Left lung (tissue), 10 donors: ENCODE results near the gene CCNF. TPM values are rescaled to one million over a fixed set of nuclear protein-coding genes. Genes with fewer than 3 reads are reported as not detected.

ENCODE experiments used
- ATAC-seq: fragments of 200-7000 bp; cut with Tn5 transposase; one replicate; pipeline ENCODE4 v1.9.1; 2020; ENCODE audit warnings: moderate library complexity
- DNase-seq, 4 donors: peaks; one replicate each; pipeline ENCODE4 v3.0.0-alpha.2; 2013 to 2020
- H3K27ac ChIP-seq, 2 donors: fragments of 200-600 bp; sonication (generic) in 1 of 2; one replicate each; pipeline versions ENCODE4 v1.5.0 to v1.8.0; 2020 to 2021
- H3K27me3 ChIP-seq, 2 donors: fragments of 200-600 bp; sonication (generic) in 1 of 2; one replicate each; pipeline versions ENCODE4 v1.5.0 to v1.8.0; 2020 to 2021
- H3K36me3 ChIP-seq, 2 donors: fragments of 200-600 bp; sonication (generic) in 1 of 2; one replicate each; pipeline versions ENCODE4 v1.5.0 to v1.8.0; 2020 to 2021
- H3K4me1 ChIP-seq, 2 donors: fragments of 200-600 bp; one replicate each; pipeline ENCODE4 v1.8.0; 2021
- H3K4me3 ChIP-seq, 2 donors: fragments of 200-600 bp; sonication (generic) in 1 of 2; one replicate each; pipeline versions ENCODE4 v1.5.0 to v1.8.0; 2020 to 2021; ENCODE audit warnings: mild to moderate bottlenecking in 1 of 2
- H3K9me3 ChIP-seq, 2 donors: fragments of 200-600 bp; sonication (generic) in 1 of 2; one replicate each; pipeline versions ENCODE4 v1.5.0 to v1.8.0; 2020 to 2021
- intact Hi-C, 2 donors: fragments of 100-400 bp; cut with DNase I; formaldehyde crosslinking; loops; one replicate each; pipeline versions ENCODE4 v1.11.2 to v1.14.2; 2022
- polyA plus RNA-seq, 6 donors: library from polyadenylated mRNA; unstranded; fragments of 120-200 nt; gene quantifications; one replicate each; pipeline ENCODE4 v1.2.1, GENCODE V29; 2013; ENCODE audit not compliant: insufficient read length in 6 of 6
- total RNA-seq, 2 donors: library from RNA; stranded (reverse); fragmentation: NEBNext Ultra II Directional; extraction: Animal tissue kit (Norgen Biotek cat#: 25700); gene quantifications; one replicate each; pipeline ENCODE4 v1.2.1, GENCODE V29; 2021
- TF ChIP-seq, protein P1 (sequence below), 2 donors: fragments of 200-600 bp; sonication (generic) in 1 of 2; IDR thresholded peaks; one replicate each; pipeline versions ENCODE4 v1.5.0 to v1.8.0; 2021; ENCODE audit warnings: antibody characterized with exemption in 2 of 2
- donor health status: DM: no; HTN: yes; CAD: no.
- donor health status: DM: no; HTN: no; CAD: no.

CCNF gene
- total and polyA plus RNA-seq, 8 donors, result 4.7 to 17.3 (median 9.7) TPM

DNA sequence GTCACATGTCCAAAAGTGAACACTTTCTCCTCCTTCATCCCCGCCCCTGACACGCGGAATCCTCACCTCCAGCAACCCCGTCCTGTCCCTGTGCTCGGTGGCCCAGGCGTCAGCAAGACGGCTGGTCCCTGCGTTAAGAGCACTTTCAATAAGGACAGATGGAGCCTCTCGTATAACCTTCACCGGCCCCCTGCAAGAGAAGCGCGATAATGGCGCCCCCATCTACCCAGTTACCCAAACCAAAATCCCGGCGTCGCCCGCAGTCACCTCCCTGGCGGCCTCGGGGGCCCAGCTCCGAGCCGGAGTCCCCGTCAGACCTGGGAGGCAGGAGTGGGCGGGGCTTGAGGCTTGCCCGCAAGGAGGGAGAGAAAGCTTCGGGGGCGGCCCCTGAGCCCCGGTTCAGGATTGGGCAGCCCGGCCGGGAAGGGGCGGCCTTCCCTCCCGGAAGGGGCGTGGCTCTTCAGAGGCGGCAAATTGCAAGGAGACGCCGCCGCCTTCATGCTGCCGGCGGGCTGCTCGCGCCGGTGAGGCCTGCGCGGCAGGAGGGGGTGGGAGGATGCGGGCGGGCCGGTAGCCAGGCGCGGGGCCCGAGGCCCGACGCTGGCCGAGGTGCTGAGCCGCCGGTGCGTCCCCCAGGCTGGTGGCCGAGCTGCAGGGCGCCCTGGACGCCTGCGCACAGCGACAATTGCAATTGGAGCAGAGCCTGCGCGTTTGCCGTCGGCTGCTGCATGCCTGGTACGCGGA, 30.6 kb downstream of the CCNF start, which contains the start of gene TEDC2:
Gene TEDC2 (plus strand): TSS at position 463 of the 744 bp plus-strand sequence. CDS start 36 bp downstream, at position 499.
- Histone ChIP-seq H3K9me3 (no peaks in the 10 kb centered on the region), H3K27me3 (no peaks in the 10 kb centered on the region), H3K4me3 (peak within 1 kb of the TSS; percentile 37 to 61), H3K36me3 (peaks cover 0 to 26% of the 10 kb centered on the region in 2 donors), H3K27ac (no peak within 1 kb of the TSS), H3K4me1 (peaks cover 6 to 22% of the 10 kb centered on the region in 2 donors)
- ATAC-seq, result peak; percentile 98
- intact Hi-C loops, result no loop called here
- peak; percentile 91 to 99 (median 96) for DNase-seq
- TF ChIP-seq, protein P1, sequence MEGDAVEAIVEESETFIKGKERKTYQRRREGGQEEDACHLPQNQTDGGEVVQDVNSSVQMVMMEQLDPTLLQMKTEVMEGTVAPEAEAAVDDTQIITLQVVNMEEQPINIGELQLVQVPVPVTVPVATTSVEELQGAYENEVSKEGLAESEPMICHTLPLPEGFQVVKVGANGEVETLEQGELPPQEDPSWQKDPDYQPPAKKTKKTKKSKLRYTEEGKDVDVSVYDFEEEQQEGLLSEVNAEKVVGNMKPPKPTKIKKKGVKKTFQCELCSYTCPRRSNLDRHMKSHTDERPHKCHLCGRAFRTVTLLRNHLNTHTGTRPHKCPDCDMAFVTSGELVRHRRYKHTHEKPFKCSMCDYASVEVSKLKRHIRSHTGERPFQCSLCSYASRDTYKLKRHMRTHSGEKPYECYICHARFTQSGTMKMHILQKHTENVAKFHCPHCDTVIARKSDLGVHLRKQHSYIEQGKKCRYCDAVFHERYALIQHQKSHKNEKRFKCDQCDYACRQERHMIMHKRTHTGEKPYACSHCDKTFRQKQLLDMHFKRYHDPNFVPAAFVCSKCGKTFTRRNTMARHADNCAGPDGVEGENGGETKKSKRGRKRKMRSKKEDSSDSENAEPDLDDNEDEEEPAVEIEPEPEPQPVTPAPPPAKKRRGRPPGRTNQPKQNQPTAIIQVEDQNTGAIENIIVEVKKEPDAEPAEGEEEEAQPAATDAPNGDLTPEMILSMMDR (IDR thresholded peaks at IDR 0.05), result no peak

- Histone ChIP-seq H3K4me3 (peak overlapping the region; percentile 37 to 61), H3K36me3 (peaks cover 0 to 22% of the 10 kb centered on the region in 2 donors), H3K27me3 (no peaks in the 10 kb centered on the region), H3K9me3 (no peaks in the 10 kb centered on the region), H3K27ac (no peak overlapping the region), H3K4me1 (peaks cover 6 to 22% of the 10 kb centered on the region in 2 donors)
- DNase-seq, result no peak
- TF ChIP-seq, protein P1 (IDR thresholded peaks at IDR 0.05), result no peak
- intact Hi-C loops, result no loop called here
- ATAC-seq, result no peak
These were observed 31.1 kb downstream of the CCNF start for GRCh38 chr16:2460391-2460713.

GRCh38 chr16:2460916-2461315, 31.7 kb downstream of the CCNF start:
- Histone ChIP-seq H3K4me1 (peaks cover 6 to 22% of the 10 kb centered on the region in 2 donors), H3K4me3 (peak overlapping the region in 1 of 2 donors; percentile 61), H3K36me3 (peaks cover 0 to 16% of the 10 kb centered on the region in 2 donors), H3K27ac (no peak overlapping the region), H3K9me3 (no peaks in the 10 kb centered on the region), H3K27me3 (no peaks in the 10 kb centered on the region)
- TF ChIP-seq, protein P1 (IDR thresholded peaks at IDR 0.05), result no peak
- intact Hi-C loops, result no loop called here
- ATAC-seq (no peak), DNase-seq (peak in 1 of 4 donors; percentile 32)

DNA sequence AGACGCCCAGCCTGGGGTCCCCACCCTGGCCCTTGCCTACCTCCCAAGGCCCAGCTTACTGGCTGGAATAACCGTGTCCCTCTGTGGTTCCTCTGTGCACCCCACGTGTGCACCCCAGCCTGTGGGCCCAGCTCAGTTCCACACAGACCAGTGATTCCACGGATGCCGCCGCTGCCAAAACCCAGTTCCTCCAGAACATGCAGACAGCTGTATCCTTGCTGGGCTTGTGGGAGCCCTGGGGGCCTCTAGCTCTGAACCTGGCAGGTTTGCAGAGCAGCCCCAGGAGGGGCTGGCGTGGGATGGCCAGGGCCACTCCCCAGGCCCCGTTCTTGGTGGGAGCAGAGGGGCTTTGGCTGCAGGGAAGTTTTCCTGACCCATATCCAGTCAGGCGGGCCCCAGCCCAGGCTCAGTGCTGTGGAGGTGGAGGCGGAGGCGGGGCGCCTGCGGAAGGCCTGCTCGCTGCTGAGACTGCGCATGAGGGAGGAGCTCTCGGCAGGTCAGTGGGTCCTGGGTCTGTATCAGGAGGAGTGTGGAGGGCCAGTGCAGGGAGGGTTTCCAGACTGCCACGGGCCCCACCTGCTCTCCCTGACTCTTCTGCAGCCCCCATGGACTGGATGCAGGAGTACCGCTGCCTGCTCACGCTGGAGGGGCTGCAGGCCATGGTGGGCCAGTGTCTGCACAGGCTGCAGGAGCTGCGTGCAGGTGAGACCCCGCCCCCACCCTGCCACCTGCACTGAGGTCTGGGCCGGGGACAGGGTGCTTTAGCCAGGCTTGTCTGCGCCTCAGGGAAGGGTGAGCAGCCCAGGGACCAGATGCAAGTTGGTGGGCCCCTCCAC, 33.0 kb downstream of the CCNF start:
- no peak overlapping the region for H3K4me3 ChIP-seq
- no peak for ATAC-seq
- H3K4me1 ChIP-seq, result peaks cover 6 to 23% of the 10 kb centered on the region in 2 donors
- H3K27me3 ChIP-seq, result peaks cover 0 to 10% of the 10 kb centered on the region in 2 donors
- no peak overlapping the region for H3K27ac ChIP-seq
- no peak for DNase-seq
- TF ChIP-seq, protein P1 (IDR thresholded peaks at IDR 0.05), result no peak
- intact Hi-C loops, result no loop called here
- H3K36me3 ChIP-seq, result peaks cover 0 to 3% of the 10 kb centered on the region in 2 donors
- no peaks in the 10 kb centered on the region for H3K9me3 ChIP-seq

DNA sequence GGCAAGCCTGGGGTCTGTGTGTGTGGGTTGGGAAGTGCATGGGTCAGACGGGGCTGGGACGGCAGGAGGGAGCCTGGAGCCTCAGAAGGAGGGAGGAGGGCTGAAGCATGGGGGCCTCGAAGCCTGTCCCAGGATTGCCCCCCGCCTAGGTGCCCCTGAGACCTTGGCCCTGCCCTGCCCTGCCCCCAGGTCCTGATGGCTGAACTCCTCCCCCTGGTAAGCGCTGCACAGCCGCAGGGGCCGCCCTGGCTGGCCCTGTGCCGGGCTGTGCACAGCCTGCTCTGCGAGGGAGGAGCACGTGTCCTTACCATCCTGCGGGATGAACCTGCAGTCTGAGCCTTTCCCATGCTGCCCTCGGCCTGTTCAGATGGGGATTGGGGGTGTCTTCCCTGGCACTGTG, 35.1 kb downstream of the CCNF start:
- no peak for DNase-seq

More for the DNA sequence above, 35.1 kb downstream of the CCNF start:
- Histone ChIP-seq H3K9me3 (no peaks in the 10 kb centered on the region), H3K36me3 (no peaks in the 10 kb centered on the region), H3K4me1 (peaks cover 10 to 38% of the 10 kb centered on the region in 2 donors), H3K4me3 (no peak overlapping the region), H3K27ac (no peak overlapping the region), H3K27me3 (peaks cover 0 to 31% of the 10 kb centered on the region in 2 donors)
- TF ChIP-seq, protein P1 (IDR thresholded peaks at IDR 0.05), result no peak
- no peak for ATAC-seq
- intact Hi-C loops, result no loop called here
